SK-N-SH treated with all-trans-retinoic acid at 6 μM for 48 hours (cell line): Measurements from ENCODE around the gene CPA5.
"Not testable (repeated sequence)": the region's sequence is repeated elsewhere in the genome, so short reads cannot be mapped to it uniquely, and the experiment has no call there.

Experiments used
- ATAC-seq: fragments of 200-7000 bp; cut with Tn5 transposase; 3 replicates; pipeline ENCODE4 v1.9.1; 2020; ENCODE audit warnings: mild to moderate bottlenecking, moderate library complexity
- ARNTL ChIP-seq: fragments of 450-650 bp; formaldehyde crosslinking; IDR thresholded peaks from 2 replicates; pipeline ENCODE4 v1.5.0; 2020; ENCODE audit warnings: low read depth, mild to moderate bottlenecking, moderate library complexity, borderline replicate concordance
- BACH2 ChIP-seq: fragments of 250-450 bp; sonication (Bioruptor Pico); IDR thresholded peaks from 2 replicates; pipeline ENCODE4 v1.9.0; 2021; ENCODE audit warnings: mild to moderate bottlenecking, borderline replicate concordance
- CREB5 ChIP-seq: fragments of 250-450 bp; sonication (Bioruptor Pico); IDR thresholded peaks from 2 replicates; pipeline ENCODE4 v1.5.1; 2020; ENCODE audit warnings: low read depth, mild to moderate bottlenecking, moderate library complexity
- CSDC2 ChIP-seq: fragments of 250-450 bp; sonication (Bioruptor Pico); IDR thresholded peaks from 2 replicates; pipeline ENCODE4 v1.5.0; 2020; ENCODE audit warnings: mild to moderate bottlenecking, moderate library complexity
- CSRNP3 ChIP-seq: fragments of 250-450 bp; sonication (Bioruptor Pico); IDR thresholded peaks from 2 replicates; pipeline ENCODE4 v1.5.1; 2021; ENCODE audit warnings: mild to moderate bottlenecking, moderate library complexity
- ESRRG ChIP-seq: fragments of 250-450 bp; sonication (Bioruptor Pico); IDR thresholded peaks from 2 replicates; pipeline ENCODE4 v1.6.1; 2021; ENCODE audit warnings: mild to moderate bottlenecking
- GLIS3 ChIP-seq: fragments of 250-450 bp; sonication (Bioruptor Pico); IDR thresholded peaks from 2 replicates; pipeline ENCODE4 v1.5.0; 2020; ENCODE audit warnings: mild to moderate bottlenecking, moderate library complexity
- ISL1 ChIP-seq: fragments of 250-450 bp; sonication (Bioruptor Pico); IDR thresholded peaks from 2 replicates; pipeline ENCODE4 v2.1.2; 2022; ENCODE audit warnings: mild to moderate bottlenecking, moderate library complexity
- OSR1 ChIP-seq: fragments of 250-450 bp; sonication (Bioruptor Pico); IDR thresholded peaks from 2 replicates; pipeline ENCODE4 v1.8.0; 2022; ENCODE audit warnings: moderate library complexity, mild to moderate bottlenecking, inconsistent platforms
- PATZ1 ChIP-seq: fragments of 250-450 bp; sonication (Bioruptor Pico); IDR thresholded peaks from 2 replicates; pipeline ENCODE4 v1.8.0; 2020; ENCODE audit warnings: mild to moderate bottlenecking, moderate library complexity, borderline replicate concordance
- PPARA ChIP-seq: fragments of 250-450 bp; sonication (Bioruptor Pico); IDR thresholded peaks from 2 replicates; pipeline ENCODE4 v1.5.0; 2020; ENCODE audit warnings: mild to moderate bottlenecking, borderline replicate concordance
- RARB ChIP-seq: fragments of 250-450 bp; sonication (Bioruptor Pico); IDR thresholded peaks from 2 replicates; pipeline ENCODE4 v1.8.0; 2021; ENCODE audit warnings: mild to moderate bottlenecking, moderate library complexity
- SNAI2 ChIP-seq: fragments of 250-450 bp; sonication (Bioruptor Pico); IDR thresholded peaks from 2 replicates; pipeline ENCODE4 v1.5.0; 2020; ENCODE audit warnings: mild to moderate bottlenecking, moderate library complexity
- TCF4 ChIP-seq: fragments of 250-450 bp; sonication (Bioruptor Pico); IDR thresholded peaks from 2 replicates; pipeline ENCODE4 v1.8.0; 2021; ENCODE audit warnings: mild to moderate bottlenecking, moderate library complexity, borderline replicate concordance
- TOX ChIP-seq: fragments of 250-450 bp; sonication (Bioruptor Pico); IDR thresholded peaks from 2 replicates; pipeline ENCODE4 v1.8.0; 2021; ENCODE audit warnings: mild to moderate bottlenecking, moderate library complexity, borderline replicate concordance
- TSHZ2 ChIP-seq: fragments of 250-450 bp; sonication (Bioruptor Pico); IDR thresholded peaks from 2 replicates; pipeline ENCODE4 v1.5.0; 2020; ENCODE audit warnings: mild to moderate bottlenecking, moderate library complexity
- ZC3H10 ChIP-seq: fragments of 250-450 bp; sonication (Bioruptor Pico); IDR thresholded peaks from 2 replicates; pipeline ENCODE4 v1.5.1; 2021; ENCODE audit warnings: mild to moderate bottlenecking, moderate library complexity
- ZFP3 ChIP-seq: fragments of 250-450 bp; sonication (Bioruptor Pico); IDR thresholded peaks from 2 replicates; pipeline ENCODE4 v1.5.0; 2020; ENCODE audit warnings: mild to moderate bottlenecking, moderate library complexity
- ZFP30 ChIP-seq: fragments of 450-650 bp; formaldehyde crosslinking; IDR thresholded peaks from 2 replicates; pipeline ENCODE4 v1.5.0; 2022; ENCODE audit warnings: mild to moderate bottlenecking, moderate library complexity
- ZNF565 ChIP-seq: fragments of 450-650 bp; formaldehyde crosslinking; conservative IDR thresholded peaks from 2 replicates; pipeline ENCODE4 v1.5.0; 2020; ENCODE audit warnings: low read depth, mild to moderate bottlenecking, moderate library complexity

The CPA5 gene

GRCh38 chr7:130314305-130314704 is 30.3 kb upstream of the CPA5 start:
- TF ChIP-seq RARB (CRISPR knock-in tag) (no peak), OSR1 (CRISPR knock-in tag) (no peak), ZC3H10 (CRISPR knock-in tag) (no peak), ARNTL (CRISPR knock-in tag) (no peak), ZNF565 (CRISPR knock-in tag) (no peak)
- no peak for ATAC-seq

GRCh38 chr7:130319541-130319940 is 25.1 kb upstream of the CPA5 start:
- no peak for ATAC-seq
- no peak for TF ChIP-seq ZFP30
- no peak for TF ChIP-seq CSRNP3 (CRISPR knock-in tag)
- TF ChIP-seq BACH2 (CRISPR knock-in tag): no peak
- TF ChIP-seq ZNF565 (CRISPR knock-in tag): no peak
- TF ChIP-seq RARB (CRISPR knock-in tag): no peak
- no peak for TF ChIP-seq SNAI2
- no peak for TF ChIP-seq CSDC2 (CRISPR knock-in tag)
- no peak for TF ChIP-seq ZFP3

GRCh38 chr7:130321542-130322229 is 22.9 kb upstream of the CPA5 start:
- not testable (repeated sequence) for ATAC-seq

GRCh38 chr7:130322615-130323014 is 22.0 kb upstream of the CPA5 start:
- ATAC-seq: no peak
- TF ChIP-seq TCF4 (CRISPR knock-in tag) (no peak), RARB (CRISPR knock-in tag) (no peak)

- ATAC-seq: peak; percentile 88
- TF ChIP-seq ISL1 (CRISPR knock-in tag) (peak; percentile 60; the same call in 1 of the 2 replicates), PATZ1 (CRISPR knock-in tag) (0 out of 2 replicates have a peak, but pooled peaks have one; percentile 45), ZFP3 (no peak)
These were observed 20.2 kb upstream of the CPA5 start for GRCh38 chr7:130324306-130324943.

- TF ChIP-seq TOX (CRISPR knock-in tag) (no peak), PPARA (CRISPR knock-in tag) (no peak), GLIS3 (no peak), ESRRG (CRISPR knock-in tag) (no peak), OSR1 (CRISPR knock-in tag) (no peak), CREB5 (CRISPR knock-in tag) (no peak), PATZ1 (CRISPR knock-in tag) (no peak), TCF4 (CRISPR knock-in tag) (no peak), TSHZ2 (no peak), ZC3H10 (CRISPR knock-in tag) (no peak), ZFP3 (no peak), CSRNP3 (CRISPR knock-in tag) (no peak), ISL1 (CRISPR knock-in tag) (no peak)
- no peak for ATAC-seq
These were observed 14.9 kb upstream of the CPA5 start for GRCh38 chr7:130329681-130330080.
